Measurements from ENCODE around the gene PGAP2.
A peak's percentile ranks its signal among the peaks of the same experiment; 100 is the strongest.
"Not testable (repeated sequence)": the region's sequence is repeated elsewhere in the genome, so short reads cannot be mapped to it uniquely, and the experiment has no call there.

The PGAP2 gene

DNA sequence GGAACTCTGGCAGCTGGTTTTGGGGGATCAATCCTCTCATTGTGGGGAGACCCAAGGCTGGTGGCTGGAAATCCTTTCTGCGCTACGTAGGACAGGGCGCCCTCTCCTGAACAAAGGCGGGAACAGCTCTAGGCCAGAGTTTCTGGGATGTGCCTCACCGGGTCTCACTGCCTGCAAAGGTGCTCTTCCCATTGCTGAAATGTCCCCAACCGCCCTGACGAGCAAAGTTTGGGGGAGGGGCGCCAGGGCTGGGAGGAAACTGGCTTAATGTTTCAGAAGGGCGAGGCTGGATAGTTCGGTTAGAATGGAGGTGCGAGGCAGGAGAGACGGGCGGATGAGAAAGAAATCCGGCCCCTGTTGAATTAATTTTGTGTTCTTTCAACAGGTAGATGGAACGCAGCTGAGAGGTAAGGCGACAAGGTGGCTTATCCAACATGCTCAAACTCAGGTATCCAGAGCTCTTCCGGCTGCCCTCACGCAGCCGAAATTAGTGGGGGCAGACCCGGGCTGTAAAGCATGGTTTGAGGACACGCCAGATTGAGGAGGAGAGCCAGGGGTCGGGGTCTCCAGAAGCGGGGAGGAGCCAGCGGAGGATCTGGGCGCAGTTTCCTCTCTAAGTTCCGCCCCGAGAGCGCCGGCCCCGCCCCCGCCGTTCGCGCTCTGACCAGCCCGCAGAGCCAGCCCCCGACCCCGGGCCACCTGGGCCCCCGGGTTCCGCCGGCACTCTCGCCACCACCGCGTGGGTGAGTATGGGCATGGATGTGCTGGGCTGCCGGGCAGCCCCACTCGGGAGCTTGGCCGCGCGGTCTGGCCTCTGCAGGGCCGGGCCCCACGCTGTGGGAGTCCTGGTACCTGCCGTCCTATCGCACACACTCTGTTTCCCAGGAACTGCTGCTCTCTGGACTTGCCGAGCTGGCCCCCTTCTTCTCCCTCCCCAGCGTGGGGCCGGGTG is at the start of gene PGAP2:
Gene PGAP2, plus strand, starts transcription at position 652 of the 952 bp plus-strand sequence. CDS start 2,700 bp downstream, outside the sequence.
- TF ChIP-seq, protein P1, sequence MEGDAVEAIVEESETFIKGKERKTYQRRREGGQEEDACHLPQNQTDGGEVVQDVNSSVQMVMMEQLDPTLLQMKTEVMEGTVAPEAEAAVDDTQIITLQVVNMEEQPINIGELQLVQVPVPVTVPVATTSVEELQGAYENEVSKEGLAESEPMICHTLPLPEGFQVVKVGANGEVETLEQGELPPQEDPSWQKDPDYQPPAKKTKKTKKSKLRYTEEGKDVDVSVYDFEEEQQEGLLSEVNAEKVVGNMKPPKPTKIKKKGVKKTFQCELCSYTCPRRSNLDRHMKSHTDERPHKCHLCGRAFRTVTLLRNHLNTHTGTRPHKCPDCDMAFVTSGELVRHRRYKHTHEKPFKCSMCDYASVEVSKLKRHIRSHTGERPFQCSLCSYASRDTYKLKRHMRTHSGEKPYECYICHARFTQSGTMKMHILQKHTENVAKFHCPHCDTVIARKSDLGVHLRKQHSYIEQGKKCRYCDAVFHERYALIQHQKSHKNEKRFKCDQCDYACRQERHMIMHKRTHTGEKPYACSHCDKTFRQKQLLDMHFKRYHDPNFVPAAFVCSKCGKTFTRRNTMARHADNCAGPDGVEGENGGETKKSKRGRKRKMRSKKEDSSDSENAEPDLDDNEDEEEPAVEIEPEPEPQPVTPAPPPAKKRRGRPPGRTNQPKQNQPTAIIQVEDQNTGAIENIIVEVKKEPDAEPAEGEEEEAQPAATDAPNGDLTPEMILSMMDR (conservative IDR thresholded peaks at IDR 0.05): peak; percentile 76
- peak within 1 kb of the TSS; percentile 81 for H3K27ac ChIP-seq

- TF ChIP-seq, protein P1 (conservative IDR thresholded peaks at IDR 0.05): no peak
- H3K27ac ChIP-seq: no peak overlapping the region
Observed at GRCh38 chr11:3764266-3764665, 44.1 kb upstream of the PGAP2 start.

DNA sequence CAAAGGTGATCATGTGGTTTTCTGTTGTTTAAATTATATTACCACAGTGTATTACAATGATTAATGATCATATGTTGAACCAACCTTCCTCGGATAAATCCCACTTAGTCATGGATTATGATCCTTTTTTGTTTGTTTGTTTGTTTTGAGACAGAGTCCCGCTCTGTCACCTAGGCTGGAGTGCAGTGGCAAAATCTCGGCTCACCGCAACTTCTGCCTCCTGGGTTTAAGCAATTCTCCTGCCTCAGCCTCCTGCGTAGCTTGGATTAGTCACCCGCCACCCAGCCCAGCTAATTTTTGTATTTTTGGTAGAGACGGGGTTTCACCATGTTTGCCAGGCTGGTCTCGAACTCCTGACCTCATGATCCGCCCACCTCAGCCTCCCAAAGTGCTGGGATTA is 41.5 kb upstream of the PGAP2 start:
- not testable (repeated sequence) for H3K27ac ChIP-seq

- H3K27ac ChIP-seq: no peak overlapping the region
- TF ChIP-seq, protein P1 (conservative IDR thresholded peaks at IDR 0.05): no peak
Observed at GRCh38 chr11:3767536-3767935, 40.8 kb upstream of the PGAP2 start.

GRCh38 chr11:3773180-3773579 is 35.2 kb upstream of the PGAP2 start:
- TF ChIP-seq, protein P1 (conservative IDR thresholded peaks at IDR 0.05): no peak
- H3K27ac ChIP-seq: no peak overlapping the region

DNA sequence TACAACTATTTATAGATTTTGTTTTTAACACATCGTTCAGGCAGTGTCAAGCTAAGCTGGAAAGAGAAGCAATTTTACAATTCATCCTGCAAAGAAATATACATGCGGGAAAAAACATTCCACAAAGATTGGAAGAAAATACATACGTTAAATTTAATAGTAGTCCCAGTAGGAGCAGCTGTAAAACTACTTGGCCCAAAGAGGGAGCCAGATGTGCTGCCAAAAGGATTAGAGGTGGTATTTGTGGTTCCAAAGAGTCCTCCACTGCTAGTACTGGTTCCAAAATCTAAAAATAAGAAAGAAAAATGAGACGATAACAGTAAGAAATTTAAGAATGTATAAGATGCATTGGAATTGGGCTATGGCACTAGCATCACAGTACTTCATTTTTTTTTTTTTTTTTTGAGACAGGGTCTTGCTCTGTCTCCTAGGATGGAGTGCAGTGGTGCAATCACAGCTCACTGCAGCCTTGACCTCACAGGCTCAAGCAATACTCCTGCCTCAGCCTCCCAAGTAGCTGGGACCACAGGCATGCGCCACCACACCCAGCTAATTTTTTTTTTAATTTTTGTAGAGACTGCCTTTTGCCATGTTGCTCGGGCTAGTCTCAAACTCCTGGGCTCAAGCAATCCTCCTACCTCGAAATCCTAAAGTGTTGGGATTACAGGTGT is 32.5 kb upstream of the PGAP2 start:
- H3K27ac ChIP-seq: no peak overlapping the region
- TF ChIP-seq, protein P1 (conservative IDR thresholded peaks at IDR 0.05): no peak

DNA sequence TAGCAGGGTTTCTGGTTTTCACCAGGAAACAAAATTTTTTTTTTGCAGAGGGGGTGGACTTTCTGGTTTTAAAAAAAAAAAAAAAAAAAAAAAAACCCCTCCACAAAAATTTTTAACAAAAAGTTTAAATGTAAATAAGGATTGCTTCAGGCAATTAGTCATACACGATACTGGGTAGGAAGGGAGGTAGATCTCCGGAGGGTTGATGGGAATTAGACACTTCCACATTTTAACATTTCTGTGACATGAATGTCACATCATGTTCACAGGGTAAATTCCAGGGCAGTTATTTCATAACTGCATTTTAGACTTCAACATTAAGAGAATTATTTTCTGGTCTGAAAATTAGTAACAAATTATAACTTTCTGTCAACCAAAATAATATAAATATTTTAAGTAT is 26.9 kb upstream of the PGAP2 start:
- no peak overlapping the region for H3K27ac ChIP-seq
- TF ChIP-seq, protein P1 (conservative IDR thresholded peaks at IDR 0.05): no peak
